ENCODE measurements around the gene ZFAND2B. TPM values are rescaled to one million over a fixed set of nuclear protein-coding genes. Genes with fewer than 3 reads are reported as not detected.

ZFAND2B gene
- total RNA-seq, 2 experiments from 2014 or later = 65.9 to 67.4 TPM

DNA sequence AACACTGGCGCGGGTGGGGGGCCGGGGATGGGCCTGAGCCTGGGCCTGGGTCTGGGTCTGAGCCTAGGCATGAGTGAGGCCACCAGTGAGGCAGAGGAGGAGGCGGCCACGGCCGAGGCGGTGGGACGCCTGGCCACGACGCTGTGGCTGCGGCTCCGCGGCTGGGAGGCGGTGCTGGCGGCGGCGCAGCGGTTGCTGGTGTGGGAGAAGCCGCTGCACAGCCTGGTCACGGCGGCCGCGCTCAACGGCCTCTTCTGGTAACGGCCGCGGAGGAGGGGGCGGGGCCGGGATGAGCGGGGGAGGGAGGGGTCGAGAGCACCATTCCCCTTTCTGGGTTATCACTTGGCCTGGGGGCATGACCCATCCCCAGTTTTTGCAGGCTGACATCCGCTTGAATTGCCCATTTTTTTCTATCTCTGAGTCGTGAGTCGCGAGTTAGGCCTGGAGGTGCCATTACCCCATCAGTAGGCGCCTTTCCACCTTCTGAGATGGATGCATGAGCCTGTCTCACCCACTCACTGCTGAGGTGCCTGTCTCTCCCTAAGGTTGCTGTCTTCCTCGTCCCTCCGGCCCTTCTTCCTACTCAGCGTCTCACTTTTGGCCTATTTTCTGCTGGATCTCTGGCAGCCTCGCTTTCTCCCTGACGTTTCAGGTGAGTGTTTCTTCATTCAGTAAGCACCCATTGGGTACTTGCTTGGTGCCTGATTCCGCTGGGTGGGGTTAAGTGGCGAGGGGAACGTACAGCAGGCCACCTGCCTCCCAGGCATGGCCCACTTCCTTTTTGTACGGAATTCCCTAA is 28.0 kb upstream of the ZFAND2B start:
- ChIA-PET CTCF (interaction anchor here (2.0 kb wide), 1 partner anchor 28 kb away, joined by 6 read pairs; the partner anchor contains the start of gene ZFAND2B), POLR2A (interaction anchor here (1.3 to 5.5 kb wide), 7 partner anchors 22 to 100 kb away, joined by 3 to 139 read pairs (median 39); partner anchors contain the start of genes ANKZF1, ATG9A, DNAJB2 and TUBA4A)
- peak overlapping the region; percentile 91 for H3K4me3 Mint-ChIP-seq
- H3K27ac Mint-ChIP-seq = peak overlapping the region; percentile 91
- Histone ChIP-seq H3K27me3 (ENCODE audit: control insufficient read depth in 1 of 2, insufficient read depth in 2 of 2, low read length in 2 of 2) (no peaks in the 10 kb centered on the region), H3K9me3 (ENCODE audit: control insufficient read depth in 1 of 2, insufficient read depth in 1 of 2, low read length in 2 of 2) (no peaks in the 10 kb centered on the region), H3K36me3 (ENCODE audit: insufficient read depth, low read length) (peaks cover 57% of the 10 kb centered on the region), H3K4me1 (ENCODE audit: insufficient read depth, low read length) (peaks cover 89% of the 10 kb centered on the region), H3K4me3 (ENCODE audit: low read length) (peak overlapping the region; percentile 90), H3K27ac (ENCODE audit: low read depth in 1 of 2, low read length in 2 of 2) (peak overlapping the region; percentile 37 to 97)
- intact Hi-C loops (cut with DNase I, micrococcal nuclease) = loop anchor here (1.0 to 10.0 kb wide), 10 partner anchors 18 to 781 kb away; partner anchors contain the start of genes CTDSP1 (in 1 of the 2), DNAJB2 (in 1 of the 2), GLB1L (in 1 of the 2) and NHEJ1 (in 1 of the 2)
- H3K9me3 Mint-ChIP-seq = no peaks in the 10 kb centered on the region
- DNase-seq = peak in 12 of 14 experiments; percentile 7 to 67 (median 37)
- TF ChIP-seq, protein P1, sequence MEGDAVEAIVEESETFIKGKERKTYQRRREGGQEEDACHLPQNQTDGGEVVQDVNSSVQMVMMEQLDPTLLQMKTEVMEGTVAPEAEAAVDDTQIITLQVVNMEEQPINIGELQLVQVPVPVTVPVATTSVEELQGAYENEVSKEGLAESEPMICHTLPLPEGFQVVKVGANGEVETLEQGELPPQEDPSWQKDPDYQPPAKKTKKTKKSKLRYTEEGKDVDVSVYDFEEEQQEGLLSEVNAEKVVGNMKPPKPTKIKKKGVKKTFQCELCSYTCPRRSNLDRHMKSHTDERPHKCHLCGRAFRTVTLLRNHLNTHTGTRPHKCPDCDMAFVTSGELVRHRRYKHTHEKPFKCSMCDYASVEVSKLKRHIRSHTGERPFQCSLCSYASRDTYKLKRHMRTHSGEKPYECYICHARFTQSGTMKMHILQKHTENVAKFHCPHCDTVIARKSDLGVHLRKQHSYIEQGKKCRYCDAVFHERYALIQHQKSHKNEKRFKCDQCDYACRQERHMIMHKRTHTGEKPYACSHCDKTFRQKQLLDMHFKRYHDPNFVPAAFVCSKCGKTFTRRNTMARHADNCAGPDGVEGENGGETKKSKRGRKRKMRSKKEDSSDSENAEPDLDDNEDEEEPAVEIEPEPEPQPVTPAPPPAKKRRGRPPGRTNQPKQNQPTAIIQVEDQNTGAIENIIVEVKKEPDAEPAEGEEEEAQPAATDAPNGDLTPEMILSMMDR (IDR thresholded peaks at IDR 0.05) = no peak
- H3K27me3 Mint-ChIP-seq = no peaks in the 10 kb centered on the region
- H3K4me1 Mint-ChIP-seq (ENCODE audit: low read depth) = peaks cover 80% of the 10 kb centered on the region
- H3K36me3 Mint-ChIP-seq (ENCODE audit: low read depth) = peaks cover 81% of the 10 kb centered on the region
- peak; percentile 6 for ATAC-seq (ENCODE audit: poor library complexity)

DNA sequence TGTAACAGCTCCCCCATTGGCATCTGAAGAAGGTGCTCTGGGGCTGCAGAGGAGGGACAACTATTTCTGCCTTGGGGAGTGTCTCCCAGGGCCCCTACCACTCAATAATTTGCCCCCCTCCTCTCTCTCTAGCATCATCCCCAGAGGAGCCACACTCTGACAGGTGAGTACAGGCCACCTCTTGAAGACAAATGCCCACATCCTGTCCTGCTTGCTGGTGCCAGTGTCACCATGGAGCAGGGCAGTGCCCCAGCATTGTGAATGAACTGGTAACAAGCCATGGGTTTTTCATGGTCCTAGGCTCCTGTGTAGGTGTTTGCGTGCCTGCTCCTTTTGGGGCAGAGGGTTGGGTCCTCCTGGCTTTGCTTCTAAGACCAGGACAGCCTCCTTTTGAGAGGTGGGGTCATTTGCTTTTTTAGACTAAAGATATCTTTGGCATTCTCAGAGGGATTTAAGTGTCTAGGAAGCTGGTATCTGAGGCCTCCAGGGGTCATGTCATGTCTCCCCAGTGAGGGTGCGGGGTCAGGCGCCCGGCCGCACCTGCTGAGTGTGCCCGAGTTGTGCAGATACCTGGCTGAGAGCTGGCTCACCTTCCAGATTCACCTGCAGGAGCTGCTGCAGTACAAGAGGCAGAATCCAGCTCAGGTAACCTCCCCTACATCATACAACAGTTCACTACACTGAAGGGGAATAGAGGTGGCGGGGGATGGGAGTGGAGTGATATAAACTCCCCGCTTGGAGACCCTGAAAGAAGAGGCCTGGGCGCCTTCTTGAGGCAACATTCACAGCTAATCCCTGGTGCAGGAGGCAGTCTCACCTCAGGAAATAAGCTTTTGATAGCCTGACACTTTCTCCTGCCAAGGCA is 26.7 kb upstream of the ZFAND2B start:
- Histone ChIP-seq H3K36me3 (ENCODE audit: insufficient read depth, low read length) (peaks cover 53% of the 10 kb centered on the region), H3K9me3 (ENCODE audit: control insufficient read depth in 1 of 2, insufficient read depth in 1 of 2, low read length in 2 of 2) (no peaks in the 10 kb centered on the region), H3K4me1 (ENCODE audit: insufficient read depth, low read length) (peaks cover 76% of the 10 kb centered on the region), H3K27me3 (ENCODE audit: control insufficient read depth in 1 of 2, insufficient read depth in 2 of 2, low read length in 2 of 2) (no peaks in the 10 kb centered on the region), H3K4me3 (ENCODE audit: low read length) (no peak overlapping the region), H3K27ac (ENCODE audit: low read depth in 1 of 2, low read length in 2 of 2) (peak overlapping the region in 1 of 2 donors; percentile 1)
- Mint-ChIP-seq H3K4me3 (peak overlapping the region; percentile 91), H3K27me3 (no peaks in the 10 kb centered on the region), H3K27ac (peak overlapping the region; percentile 91), H3K9me3 (no peaks in the 10 kb centered on the region), H3K4me1 (ENCODE audit: low read depth) (peaks cover 71% of the 10 kb centered on the region), H3K36me3 (ENCODE audit: low read depth) (peaks cover 79% of the 10 kb centered on the region)
- DNase-seq (no peak), ATAC-seq (ENCODE audit: poor library complexity) (no peak)
- TF ChIP-seq, protein P1 (IDR thresholded peaks at IDR 0.05) = no peak
- ChIA-PET POLR2A (interaction anchor here (1.1 to 4.4 kb wide), 3 partner anchors 20 to 50 kb away, joined by 3 to 41 read pairs (median 3); partner anchors contain the start of genes ANKZF1 and ZFAND2B), CTCF (interaction anchor here (0.9 to 2.0 kb wide), 3 partner anchors 27 to 115 kb away, joined by 3 to 6 read pairs (median 3); partner anchors contain the start of gene ZFAND2B)
- intact Hi-C loops (cut with DNase I, micrococcal nuclease) = loop anchor here (2.0 to 10.0 kb wide), 8 partner anchors 67 to 783 kb away; partner anchors contain the start of genes CTDSP1 (in 1 of the 2), DNAJB2 (in 1 of the 2), GLB1L (in 1 of the 2) and STK11IP (in 1 of the 2)

DNA sequence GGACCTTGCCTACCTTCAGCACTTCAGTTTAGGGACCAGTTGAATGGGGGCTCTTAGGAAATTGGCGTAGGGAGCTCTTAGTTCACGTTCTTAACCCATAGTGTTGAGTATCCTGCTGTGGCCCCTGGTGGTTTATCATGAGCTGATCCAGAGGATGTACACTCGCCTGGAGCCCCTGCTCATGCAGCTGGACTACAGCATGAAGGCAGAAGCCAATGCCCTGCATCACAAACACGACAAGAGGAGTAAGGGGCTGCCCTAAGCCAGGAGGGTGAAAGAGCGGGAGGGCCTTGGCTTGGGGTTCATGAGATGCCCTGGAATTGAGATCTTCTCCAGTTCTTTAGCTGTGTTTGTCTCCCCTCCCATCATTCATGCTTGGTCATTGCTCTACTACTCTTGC is 25.6 kb upstream of the ZFAND2B start:
- Mint-ChIP-seq H3K36me3 (ENCODE audit: low read depth) (peaks cover 82% of the 10 kb centered on the region), H3K27me3 (no peaks in the 10 kb centered on the region), H3K4me1 (ENCODE audit: low read depth) (peaks cover 62% of the 10 kb centered on the region), H3K27ac (peak overlapping the region; percentile 81), H3K9me3 (no peaks in the 10 kb centered on the region), H3K4me3 (peak overlapping the region; percentile 70)
- DNase-seq (no peak), ATAC-seq (ENCODE audit: poor library complexity) (no peak)
- TF ChIP-seq, protein P1 (IDR thresholded peaks at IDR 0.05) = no peak
- Histone ChIP-seq H3K27me3 (ENCODE audit: control insufficient read depth in 1 of 2, insufficient read depth in 2 of 2, low read length in 2 of 2) (no peaks in the 10 kb centered on the region), H3K4me1 (ENCODE audit: insufficient read depth, low read length) (peaks cover 65% of the 10 kb centered on the region), H3K4me3 (ENCODE audit: low read length) (no peak overlapping the region), H3K36me3 (ENCODE audit: insufficient read depth, low read length) (peaks cover 54% of the 10 kb centered on the region), H3K27ac (ENCODE audit: low read depth in 1 of 2, low read length in 2 of 2) (no peak overlapping the region), H3K9me3 (ENCODE audit: control insufficient read depth in 1 of 2, insufficient read depth in 1 of 2, low read length in 2 of 2) (no peaks in the 10 kb centered on the region)
- ChIA-PET CTCF (interaction anchor here (1.2 kb wide), 2 partner anchors 108 to 151 kb away, joined by 3 read pairs; no protein-coding TSS in a partner anchor), POLR2A (interaction anchor here (0.6 to 4.4 kb wide), 6 partner anchors 16 to 73 kb away, joined by 3 to 41 read pairs (median 5); partner anchors contain the start of genes ANKZF1, ATG9A, NHEJ1 and TUBA4A)
- intact Hi-C loops (cut with DNase I, micrococcal nuclease) = no loop called here
